GDM1 (cell line): ENCODE measurements around the gene KIAA1671.

Experiments
- DNase-seq: peaks from one replicate; lab custom pipeline; 2025; lab: John Stamatoyannopoulos, UW

KIAA1671 gene

DNA sequence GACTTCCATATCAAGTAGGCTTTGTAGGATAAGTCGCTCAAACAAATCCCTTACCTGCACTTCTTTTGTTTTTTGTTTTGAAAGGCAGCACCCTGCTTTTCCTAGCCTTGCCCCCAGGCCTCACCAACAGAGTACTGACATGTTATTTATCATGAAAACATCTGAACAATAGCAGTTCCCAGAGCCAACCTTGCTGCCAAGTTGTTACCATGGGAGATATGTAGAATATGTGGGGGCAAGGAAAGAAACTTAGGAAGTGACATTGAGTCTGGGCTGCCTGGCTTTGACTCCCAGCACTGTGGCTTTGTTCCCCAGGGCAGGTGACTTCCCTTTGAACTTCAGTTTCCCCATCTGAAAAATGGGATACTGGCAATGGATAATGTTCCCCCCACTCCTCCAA is 193.8 kb downstream of the KIAA1671 start:
- no peak for DNase-seq

DNA sequence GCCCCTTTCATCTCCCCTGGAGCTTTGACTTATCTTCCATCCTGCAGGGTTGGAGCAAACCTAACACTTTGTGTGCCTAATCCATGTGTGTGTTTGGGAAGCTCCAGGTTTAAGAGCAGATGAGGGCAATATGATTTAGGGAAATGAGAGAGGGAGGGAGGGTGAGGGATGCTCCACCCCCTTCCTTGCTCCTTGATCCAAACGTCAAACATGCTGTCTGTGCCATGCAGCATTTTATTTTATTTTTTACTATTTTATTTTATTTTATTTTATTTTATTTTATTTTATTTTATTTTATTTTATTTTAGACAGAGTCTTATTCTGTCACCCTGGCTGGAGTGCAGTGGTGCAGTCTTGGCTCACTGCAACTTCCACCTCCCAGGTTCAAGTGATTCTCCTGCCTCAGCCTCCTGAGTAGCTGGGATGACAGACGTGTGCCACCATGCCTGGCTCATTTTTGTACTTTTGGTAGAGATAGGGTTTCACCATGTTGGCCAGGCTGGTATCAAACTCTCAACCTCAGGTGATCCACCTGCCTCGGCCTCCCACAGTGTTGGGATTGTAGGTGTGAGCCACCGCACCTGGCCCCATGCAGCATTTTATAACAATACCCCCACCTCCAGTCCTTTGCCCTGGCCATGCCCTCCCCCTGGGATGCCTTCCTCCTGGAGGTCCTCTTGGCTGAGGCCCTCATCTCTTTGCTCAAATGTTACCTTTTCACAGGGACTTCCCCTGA is 194.6 kb downstream of the KIAA1671 start:
- no peak for DNase-seq

DNA sequence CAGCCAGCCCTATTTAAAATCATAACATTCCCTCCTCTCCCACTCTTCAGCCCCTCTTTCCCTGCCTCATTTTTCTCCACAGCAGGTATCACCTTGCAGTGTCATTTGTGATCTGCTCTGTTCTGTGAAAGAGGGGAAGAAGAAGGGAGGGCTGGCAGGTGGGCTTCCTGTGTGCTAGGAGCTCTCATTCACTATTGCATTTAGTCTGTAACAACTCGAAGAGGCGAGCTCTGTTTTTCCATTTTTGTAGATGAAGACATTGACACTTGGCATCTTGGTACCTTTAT is 195.1 kb downstream of the KIAA1671 start:
- no peak for DNase-seq

DNA sequence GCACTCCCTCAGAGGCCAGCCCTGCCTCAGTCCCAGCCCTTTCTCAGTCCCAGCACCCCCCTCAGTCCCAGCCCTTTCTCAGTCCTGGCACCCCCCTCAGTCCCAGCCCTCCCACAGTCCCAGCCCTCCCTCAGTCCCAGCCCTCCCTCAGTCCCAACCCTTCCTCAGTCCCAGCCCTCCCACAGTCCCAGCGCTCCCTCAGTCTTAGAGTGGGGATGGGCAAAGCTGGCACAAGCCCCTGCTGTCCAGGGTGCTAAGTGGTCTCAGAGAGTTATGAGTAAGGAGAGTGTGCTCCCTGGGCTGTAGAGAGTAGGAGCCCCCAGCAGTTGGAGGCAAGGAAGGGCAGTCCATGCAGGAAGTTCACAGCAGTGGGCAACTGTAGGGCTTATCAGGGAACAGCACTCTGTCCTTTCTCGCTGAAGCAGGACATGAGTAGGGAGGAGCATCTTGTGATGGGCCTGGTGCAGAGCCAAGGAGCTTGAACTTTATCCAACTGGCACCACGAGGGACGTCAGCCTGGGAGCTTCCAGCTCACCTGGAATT is 195.7 kb downstream of the KIAA1671 start:
- no peak for DNase-seq

DNA sequence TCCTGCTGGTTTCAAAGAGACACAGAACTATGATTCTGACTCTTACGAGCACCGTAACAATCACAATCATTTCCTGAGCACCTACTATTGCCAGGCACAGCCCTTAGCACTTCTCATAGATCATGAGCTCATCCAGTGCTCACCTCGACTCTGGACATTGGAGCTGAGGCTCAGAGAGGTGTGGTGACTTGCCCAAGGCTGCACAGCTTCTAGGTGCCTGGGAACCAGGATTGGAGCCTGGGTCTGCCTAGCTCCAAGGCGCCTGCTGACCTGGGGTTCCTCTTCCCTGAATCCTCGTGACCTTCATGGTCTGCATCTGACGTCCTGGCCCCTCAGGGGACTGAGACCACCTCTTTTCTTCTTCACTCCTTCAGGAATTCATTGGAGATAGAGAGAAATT is 196.5 kb downstream of the KIAA1671 start:
- DNase-seq = no peak

DNA sequence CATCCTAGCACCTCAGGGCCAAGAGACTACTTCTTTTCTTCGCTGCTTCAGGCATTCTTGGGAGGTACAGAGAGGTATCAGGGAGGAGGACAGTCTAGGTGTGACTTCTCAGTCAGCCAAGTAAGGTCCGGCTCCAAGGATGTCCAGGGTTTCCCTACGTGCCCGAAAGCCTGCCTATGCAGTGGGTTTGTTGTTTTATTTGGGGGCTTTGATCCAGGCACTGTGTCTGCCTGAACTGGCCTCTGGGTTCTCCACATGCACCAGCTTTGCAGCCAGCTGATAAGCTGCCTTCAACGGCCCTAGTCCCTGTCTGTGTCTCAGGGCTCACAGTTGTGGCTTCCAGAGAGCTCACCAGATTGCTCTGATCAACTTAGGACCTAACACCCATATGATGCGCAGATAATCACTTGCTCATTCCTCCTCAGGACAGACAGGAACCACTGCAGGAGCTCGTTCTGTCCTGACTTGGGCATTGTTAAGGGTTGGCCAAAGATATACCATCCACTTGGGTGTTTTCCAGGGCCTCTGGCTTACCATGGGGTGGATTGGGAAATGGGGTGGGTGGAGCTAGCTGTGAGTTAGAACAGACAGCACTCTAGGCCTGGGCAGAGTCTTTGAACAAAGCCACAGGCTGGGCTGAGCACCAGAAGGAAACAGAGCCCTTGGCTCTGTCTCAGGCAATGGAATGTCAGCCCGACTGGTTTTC is 201.6 kb downstream of the KIAA1671 start:
- no peak for DNase-seq

DNA sequence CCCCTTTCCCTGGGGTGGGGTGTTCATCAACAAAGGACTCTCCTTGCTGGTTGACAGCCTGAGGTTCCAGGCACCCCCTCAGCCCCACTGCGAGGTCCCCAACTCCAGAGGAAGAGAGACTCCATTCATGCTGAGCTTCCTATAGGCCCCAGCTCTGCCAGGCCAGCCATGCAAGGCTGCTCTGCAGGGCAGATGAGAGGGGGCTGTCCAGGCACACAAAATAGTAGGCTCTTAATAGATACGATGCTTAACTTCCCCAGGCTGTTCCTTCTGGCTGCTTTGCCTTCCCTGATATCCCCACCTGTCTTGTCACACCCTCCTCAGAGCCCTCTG is 202.1 kb downstream of the KIAA1671 start:
- no peak for DNase-seq

DNA sequence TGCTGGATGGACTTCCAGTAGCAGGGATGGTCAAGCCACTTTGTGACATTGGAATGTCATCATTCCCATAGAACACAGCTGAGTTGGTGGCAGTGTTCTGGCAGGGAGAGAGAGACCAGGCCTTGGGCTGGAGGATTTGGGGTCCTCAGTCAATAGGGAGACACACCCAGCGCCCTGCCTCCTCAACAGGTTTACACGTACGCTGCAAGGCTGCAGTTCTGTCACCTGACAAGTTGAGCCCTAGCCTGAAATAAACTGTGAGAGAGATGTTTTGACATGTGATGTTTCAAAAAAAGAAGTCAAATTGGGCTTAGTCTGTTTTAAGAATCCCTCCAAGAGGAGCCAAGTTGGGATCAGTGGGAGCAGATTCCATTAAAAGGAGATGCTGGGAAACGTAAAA is 204.2 kb downstream of the KIAA1671 start:
- no peak for DNase-seq

DNA sequence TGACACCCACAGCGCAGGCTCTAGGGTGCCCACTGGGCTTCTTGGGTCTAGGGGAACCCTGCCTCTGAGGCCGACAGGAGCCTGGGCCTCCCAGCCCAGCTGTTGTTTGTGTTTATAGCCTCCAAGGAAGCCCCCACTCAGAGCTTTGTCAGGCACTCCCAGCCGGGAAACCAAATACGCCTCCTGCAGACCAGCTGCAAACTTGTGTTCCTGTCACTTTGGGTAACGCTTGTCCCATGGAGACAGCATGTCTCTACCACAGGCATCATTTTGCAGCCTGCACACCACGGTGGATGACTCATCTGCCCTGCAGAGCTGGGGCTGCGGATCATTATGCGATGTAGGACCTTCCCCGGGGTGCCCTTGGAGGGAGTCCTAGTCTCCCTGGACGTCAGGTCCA is 206.5 kb downstream of the KIAA1671 start:
- DNase-seq = no peak

DNA sequence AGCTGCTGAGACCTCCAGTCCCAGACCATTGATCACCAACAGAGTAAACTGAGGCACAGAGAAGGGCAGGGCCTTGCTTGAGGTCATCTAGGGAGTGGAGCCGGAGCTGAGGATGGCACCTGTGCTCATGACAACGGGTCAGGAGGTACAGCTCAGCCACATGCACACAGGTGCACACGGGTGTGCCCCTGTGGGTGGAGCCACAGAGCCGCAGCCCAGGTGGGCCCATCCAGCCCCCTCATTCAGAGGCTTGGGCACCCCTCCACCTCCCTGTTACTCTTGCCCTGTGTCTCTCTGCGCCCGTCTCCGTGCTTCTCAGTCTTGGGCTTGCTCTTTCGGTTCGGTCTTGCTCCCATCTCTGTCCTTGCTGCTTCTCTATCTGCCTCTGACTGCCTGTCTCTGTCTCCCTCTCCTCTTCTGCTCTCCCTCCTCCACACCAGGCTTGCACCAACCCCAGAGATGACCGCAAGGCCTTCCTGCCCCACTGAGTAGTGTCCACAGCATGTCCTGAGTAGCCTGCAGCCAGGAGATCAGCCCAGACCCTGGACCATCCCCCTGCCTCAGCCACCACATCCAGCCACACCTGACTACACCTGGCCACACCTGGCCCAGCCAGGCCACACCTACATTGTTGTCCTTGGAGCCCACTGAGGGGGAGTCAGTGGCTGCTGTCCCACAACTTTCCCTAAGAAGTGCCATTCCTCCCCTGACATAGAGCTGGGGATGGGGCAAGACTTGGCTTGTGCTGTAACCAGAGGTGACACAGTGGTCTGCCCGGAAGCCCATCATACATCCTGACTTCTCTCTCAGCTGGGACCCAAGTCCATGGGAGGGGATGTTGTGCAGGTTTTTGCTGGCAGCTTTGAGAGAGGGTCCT is 207.8 kb downstream of the KIAA1671 start:
- no peak for DNase-seq

DNA sequence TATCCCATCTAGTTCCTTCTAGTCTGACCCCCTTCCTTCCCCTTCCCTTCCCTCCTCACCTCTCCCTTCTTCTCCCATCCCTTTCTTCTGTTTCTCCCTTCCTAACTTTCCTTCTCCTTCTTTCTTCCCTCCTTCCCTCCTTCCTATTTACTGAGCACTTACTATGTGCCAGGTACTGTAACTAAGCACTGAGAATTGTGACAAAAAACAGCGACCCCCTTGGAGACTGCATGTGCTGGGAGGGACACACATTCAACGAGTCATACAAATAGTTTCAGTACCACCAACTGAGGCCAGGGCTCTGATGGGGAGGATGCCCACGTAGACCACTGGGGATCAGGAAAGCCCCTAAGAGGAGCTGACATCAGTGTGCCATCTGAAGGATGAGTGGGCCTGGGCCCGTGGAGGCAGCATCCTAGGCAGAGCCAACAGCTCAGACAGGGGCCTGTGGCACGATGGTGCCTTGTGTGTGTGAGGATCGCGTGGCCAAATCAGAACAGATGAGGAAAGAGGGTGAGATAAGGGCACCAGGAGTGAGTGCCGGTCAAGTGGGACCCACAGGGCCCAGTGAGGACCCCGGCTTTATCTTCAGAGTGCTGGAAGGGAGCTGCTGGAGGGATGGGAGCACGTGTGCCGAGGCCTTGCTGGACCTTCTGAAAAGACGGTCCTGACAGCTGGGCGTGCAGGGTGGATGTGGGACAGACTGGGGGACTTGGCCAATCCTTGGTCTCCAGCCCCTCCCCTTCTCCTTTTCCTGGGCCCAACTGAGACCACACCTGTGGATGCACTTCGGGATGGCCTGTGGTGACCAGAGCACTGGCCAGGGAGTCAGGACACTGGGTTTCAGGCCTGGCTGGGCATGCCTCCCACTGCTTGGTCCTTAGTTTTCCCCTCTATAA is 208.8 kb downstream of the KIAA1671 start:
- no peak for DNase-seq

DNA sequence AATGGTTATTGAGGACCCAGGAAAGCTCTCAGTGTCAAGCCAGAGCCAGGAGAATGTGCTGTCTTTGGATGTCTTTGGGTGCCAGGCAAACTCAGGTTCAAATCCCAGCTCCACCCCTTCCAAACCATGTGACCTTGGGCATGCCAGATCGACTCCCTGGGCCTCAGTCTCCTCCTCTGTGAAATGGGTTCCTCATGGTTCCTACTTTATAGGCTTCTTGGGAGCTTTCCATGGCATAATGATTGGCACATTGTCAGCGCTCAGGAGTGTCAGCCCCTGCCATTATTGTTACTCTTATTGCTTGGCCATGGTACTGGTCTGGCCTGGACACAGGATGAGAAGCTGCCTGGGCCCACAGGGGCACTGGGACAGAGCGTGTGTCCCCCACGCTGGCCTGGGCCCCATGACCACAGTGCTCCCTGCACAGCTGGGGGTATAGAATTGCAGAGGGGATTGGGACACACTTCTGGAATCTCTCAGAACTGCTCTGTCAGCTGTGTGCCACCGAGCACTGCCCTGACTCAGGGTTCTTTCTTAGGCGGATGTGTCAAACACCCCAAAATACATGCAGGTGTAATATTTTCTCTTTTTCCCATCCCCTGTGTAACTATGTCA is 209.5 kb downstream of the KIAA1671 start:
- DNase-seq = no peak

DNA sequence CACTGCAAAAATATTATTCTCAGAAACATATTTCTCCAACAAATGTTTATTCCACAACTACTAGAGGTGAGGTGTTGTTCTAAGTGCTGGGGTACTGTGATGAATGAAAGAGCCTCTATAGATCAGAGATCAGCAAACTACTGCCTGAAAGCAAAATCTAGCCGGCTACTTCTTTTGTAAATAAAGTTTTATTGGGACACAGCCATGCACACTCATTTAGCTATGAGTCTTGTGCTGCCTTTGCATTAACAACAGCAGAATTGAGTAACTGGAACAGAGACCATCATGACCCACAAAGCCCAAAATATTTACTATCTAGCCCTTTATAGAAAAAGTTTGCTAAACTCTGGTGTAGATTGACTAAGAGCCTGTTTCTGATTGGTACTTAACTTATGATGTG is 210.0 kb downstream of the KIAA1671 start:
- DNase-seq = no peak

DNA sequence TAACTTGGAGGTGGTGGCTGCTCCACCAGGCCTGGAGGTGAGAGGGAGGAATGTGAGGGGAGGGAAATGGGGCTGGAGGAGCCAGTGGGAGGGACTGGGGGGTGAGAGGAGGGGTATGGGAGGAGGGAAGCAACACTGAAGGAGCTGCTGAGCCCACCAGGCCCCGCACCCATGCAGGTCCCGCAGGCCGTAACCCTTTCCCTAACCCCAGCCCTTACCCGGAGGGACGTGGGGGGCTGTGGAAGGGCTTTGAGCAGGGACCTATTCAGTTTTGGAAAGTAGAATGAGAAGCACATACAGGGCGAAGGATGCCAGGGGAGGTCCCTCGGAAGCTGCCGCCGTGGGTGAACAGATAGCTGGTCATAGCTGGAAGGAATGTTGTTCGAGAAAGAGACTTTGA is 213.3 kb downstream of the KIAA1671 start:
- DNase-seq = no peak

DNA sequence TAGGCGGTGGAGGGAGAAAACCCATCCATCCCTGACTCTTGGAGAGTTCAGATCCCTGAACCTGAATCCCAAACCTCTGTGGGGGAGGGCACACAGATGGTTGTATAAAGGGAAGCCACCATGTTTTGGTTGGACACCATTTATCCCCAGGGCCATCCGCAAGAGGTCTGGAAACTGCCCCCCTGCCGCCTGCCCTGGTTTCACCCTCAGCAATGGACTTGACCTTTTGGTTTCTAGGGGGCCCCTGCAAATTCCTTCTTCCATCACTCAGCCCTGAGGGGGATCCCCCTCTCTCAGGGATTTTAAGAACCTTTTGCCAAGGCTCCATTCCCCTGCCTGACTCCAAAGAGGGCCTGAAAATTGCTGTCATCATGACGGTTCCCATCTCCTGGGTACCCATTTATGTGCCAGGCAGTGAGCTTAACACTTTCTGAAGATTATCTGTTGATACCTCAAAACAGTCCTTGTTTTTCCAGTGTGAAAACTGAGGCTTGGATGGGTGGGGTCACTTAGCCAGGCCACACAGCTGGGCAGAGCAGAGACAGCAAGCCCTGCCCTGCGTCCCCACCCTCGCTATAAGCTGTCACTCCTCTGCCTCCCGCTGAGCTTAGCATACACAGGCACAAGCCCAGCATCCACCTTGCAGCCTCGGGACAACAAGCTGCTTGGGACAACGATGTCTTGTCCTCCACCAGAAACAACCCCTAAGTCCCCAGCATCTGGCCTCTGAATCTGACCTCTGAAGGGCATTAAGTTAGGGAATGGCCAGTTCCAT is 213.9 kb downstream of the KIAA1671 start:
- DNase-seq = no peak

DNA sequence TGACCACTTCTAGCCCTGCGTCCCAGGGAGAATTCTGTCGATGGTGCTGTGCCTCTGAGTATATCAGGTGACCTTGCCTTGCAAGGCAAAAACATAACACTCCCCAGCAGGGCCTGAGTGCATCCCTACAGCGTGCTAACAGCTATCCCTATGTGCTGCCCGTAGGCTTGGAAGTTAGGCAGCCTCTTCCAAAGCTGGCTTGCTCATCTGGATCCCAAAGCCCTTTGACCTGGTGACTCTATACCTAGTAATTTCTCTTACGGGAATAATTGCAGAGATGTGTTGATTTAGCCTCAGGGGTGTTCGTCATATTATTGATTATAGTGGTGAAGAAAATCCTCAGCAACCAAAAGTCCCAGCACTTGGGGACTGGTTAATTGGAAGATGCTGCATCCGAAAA is 214.6 kb downstream of the KIAA1671 start:
- no peak for DNase-seq

DNA sequence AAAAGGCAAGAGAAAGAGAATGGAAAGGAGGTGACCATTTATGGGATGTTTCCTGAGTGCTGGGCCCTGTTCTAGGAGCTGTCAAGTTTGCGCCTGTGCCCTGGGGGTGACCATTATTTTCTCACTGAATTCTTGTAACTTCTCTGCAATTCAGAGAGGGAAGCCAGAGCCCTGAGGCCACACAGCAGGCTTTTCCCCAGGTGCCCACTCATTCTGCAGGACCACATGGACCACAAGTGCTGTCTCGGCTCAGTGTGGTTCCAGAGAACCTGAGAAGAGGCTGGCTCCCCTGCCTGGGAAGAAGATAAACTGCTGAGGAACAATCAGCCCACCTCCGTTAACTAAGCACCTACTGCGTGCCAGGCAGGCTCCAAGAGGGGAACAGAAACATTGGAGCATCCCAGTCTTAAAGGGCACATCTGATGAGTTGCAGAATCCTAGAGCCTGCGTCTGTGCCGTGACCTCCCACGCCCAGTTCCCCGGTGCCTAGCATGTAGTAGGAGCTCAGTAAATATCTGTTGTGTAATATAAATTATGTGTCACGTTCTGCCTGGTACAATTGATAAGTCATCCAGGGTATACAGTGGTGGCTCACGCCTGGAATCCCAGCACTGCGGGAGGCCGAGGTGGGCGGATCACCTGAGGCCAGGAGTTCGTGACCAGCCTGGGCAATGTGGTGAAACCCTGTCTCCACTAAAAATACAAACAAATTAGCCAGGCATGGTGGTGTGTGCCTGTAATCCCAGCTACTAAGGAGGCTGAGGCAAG is 215.5 kb downstream of the KIAA1671 start:
- no peak for DNase-seq

DNA sequence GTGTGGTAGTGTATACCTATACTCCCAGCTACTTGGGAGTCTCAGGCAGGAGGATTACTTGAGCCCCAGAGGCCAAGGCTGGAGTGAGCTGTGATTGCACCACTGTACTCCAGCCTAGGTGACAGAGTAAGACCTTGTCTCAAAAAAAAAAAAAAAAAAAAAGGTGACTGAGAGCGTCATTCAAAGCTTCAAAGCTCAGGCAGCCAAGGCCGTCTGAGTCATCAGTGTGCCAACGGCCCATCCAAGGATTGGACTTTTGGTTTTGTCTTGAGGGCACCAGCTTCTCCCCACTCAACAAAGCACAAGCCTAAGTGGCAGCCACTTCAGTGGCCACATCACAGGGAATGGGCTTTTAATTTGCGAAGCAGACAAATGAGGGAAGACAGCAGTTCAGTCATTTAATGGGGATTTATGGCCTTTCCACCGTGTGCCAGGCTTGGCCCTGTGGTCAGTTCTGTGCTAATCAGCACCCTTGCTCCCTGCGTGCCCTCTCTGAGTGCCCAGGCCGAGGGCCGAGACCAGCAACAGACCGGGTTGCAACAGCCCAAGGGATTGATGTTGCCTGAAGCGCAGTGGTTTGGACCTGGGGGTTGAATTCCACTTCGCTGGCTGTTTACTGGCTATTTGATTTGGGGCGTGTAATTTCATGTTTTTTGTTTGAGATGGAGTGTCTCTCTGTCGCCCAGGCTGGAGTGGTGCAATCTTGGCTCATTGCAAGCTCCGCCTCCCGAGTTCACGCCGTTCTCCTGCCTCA is 216.9 kb downstream of the KIAA1671 start:
- DNase-seq = no peak

DNA sequence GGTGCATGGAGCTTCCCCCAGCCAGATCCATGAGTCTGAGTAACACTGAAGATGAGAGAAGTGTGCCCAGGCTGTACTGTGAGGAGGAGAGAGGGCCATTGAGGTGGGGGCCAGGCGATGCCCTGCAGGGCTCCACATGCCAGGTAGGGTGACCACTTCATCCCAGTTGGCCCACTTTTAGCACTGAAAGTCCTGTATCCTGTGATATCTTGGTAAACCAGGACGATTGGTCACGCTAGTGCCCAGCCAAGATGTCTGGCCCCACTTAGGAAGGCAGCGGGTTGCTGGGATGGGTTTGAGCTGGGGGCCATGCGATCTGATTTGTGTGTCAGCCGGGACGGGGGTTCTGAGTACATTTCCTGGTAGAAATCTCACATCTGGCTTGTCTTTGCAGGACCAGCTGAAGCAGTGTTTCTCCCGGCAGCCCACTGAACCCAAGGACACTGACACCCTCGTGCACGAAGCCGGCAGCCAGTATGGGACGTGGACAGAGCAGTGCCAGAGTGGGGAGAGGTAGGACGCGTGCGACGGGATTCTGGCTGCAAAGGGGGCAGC is 218.0 kb downstream of the KIAA1671 start:
- no peak for DNase-seq
